ENCODE measurements around the gene ZFP30. TPM values are rescaled to one million over a fixed set of nuclear protein-coding genes. Genes with fewer than 3 reads are reported as not detected.

Gene ZFP30
- total RNA-seq = 20.8 and 22.2 TPM in 2 replicates

GRCh38 chr19:37655301-37655688, at the start of gene ZFP30:
ZFP30 (minus strand) TSS chr19:37655465; CDS start chr19:37647822, 7,643 bp downstream.

GRCh38 chr19:37594304-37594981, 60.8 kb downstream of the ZFP30 start, which contains the start of the genes ZNF540 and ZNF571:
ZNF540 (plus strand) TSS chr19:37594876; CDS start chr19:37598448, 3,572 bp downstream.
ZNF571 (minus strand) TSS chr19:37594792; CDS start chr19:37586676, 8,116 bp downstream.

Other genes starting within 250 kb of the ZFP30 start
- gene ZNF569, start 188.0 kb downstream of the ZFP30 start, total RNA-seq = 6.5 and 8.4 TPM in 2 replicates
- gene ZNF570, start 186.1 kb downstream of the ZFP30 start, total RNA-seq = 9.7 and 13.2 TPM in 2 replicates
- gene ZNF793, start 148.5 kb downstream of the ZFP30 start, total RNA-seq = 2.2 and 3.5 TPM in 2 replicates
- 2.3 and 3.2 TPM in 2 replicates for gene ZNF571, start 60.7 kb downstream of the ZFP30 start, total RNA-seq
- gene ZNF540, start 60.6 kb downstream of the ZFP30 start, total RNA-seq = 0.44 and 0.66 TPM in 2 replicates
- 6.8 and 7.4 TPM in 2 replicates for gene ZNF607, start 64.3 kb upstream of the ZFP30 start, total RNA-seq
- gene ZNF573, start 124.1 kb upstream of the ZFP30 start, total RNA-seq = 6.5 and 8.4 TPM in 2 replicates

Measured in smooth muscle cell of trachea (primary cell).